ENCODE measurements around the gene AGAP1.

DNA sequence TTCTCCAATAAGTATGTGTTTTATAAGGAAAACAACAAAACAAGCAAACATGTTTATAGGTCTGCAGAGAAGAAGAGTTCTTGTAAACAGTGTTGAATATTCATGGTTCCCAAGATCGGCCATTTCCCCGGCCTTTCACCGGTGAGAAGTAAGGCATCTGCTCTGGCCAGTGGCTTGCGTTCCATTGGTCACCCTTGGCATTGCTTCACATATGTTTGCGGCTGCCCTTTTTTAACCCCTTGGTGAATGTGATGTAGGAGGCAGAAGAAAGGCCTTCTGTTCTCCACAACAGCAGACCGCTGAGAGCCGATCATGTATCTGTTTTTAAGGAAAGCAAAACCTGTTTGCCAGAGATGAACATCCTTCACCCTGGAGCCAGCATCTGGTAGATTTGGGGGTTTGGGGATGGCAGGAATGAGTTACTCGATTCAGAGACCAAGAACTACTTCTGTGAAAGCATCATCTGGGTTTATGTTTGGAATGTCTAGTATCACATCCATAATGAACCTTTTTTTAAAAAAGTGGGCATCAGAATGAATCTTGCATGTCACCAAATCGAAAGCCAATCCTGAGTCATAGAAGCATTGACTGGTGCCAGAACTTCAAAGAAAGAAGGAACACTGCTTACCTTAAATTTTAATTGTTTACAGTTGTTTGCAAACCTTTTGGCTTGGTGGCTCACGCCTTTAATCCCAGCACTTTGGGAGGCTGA is 112.3 kb downstream of the AGAP1 start:
- TF ChIP-seq, protein P1, sequence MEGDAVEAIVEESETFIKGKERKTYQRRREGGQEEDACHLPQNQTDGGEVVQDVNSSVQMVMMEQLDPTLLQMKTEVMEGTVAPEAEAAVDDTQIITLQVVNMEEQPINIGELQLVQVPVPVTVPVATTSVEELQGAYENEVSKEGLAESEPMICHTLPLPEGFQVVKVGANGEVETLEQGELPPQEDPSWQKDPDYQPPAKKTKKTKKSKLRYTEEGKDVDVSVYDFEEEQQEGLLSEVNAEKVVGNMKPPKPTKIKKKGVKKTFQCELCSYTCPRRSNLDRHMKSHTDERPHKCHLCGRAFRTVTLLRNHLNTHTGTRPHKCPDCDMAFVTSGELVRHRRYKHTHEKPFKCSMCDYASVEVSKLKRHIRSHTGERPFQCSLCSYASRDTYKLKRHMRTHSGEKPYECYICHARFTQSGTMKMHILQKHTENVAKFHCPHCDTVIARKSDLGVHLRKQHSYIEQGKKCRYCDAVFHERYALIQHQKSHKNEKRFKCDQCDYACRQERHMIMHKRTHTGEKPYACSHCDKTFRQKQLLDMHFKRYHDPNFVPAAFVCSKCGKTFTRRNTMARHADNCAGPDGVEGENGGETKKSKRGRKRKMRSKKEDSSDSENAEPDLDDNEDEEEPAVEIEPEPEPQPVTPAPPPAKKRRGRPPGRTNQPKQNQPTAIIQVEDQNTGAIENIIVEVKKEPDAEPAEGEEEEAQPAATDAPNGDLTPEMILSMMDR (IDR thresholded peaks at IDR 0.05): no peak
- TF ChIP-seq POLR2A (IDR thresholded peaks at IDR 0.05): no peak
